ENCODE data around the gene PIGX.
A peak's percentile ranks its signal among the peaks of the same experiment; 100 is the strongest.

The PIGX gene

GRCh38 chr3:196749125-196749524, 36.9 kb downstream of the PIGX start:
- H3K27ac ChIP-seq, result no peak overlapping the region

GRCh38 chr3:196753201-196753600, 41.0 kb downstream of the PIGX start:
- Histone ChIP-seq H3K4me3 (no peak overlapping the region), H3K27ac (no peak overlapping the region)

More at GRCh38 chr3:196749125-196749524, 36.9 kb downstream of the PIGX start:
- H3K4me3 ChIP-seq, result no peak overlapping the region

- Histone ChIP-seq H3K27ac (peak overlapping the region in 1 of 21 experiments; percentile 44), H3K4me3 (no peak overlapping the region)
Measured at GRCh38 chr3:196754091-196754981, 42.2 kb downstream of the PIGX start.

GRCh38 chr3:196756732-196757131, 44.6 kb downstream of the PIGX start:
- H3K4me3 ChIP-seq, result no peak overlapping the region
- H3K27ac ChIP-seq, result no peak overlapping the region

- no peak overlapping the region for H3K4me3 ChIP-seq
- no peak overlapping the region for H3K27ac ChIP-seq
Measured at GRCh38 chr3:196757876-196758739, 45.9 kb downstream of the PIGX start.

- no peak overlapping the region for H3K27ac ChIP-seq
Measured at GRCh38 chr3:196763179-196763578, 51.0 kb downstream of the PIGX start.

GRCh38 chr3:196765454-196765853, 53.3 kb downstream of the PIGX start:
- H3K27ac ChIP-seq, result no peak overlapping the region
- no peak overlapping the region for H3K4me3 ChIP-seq

More at GRCh38 chr3:196763179-196763578, 51.0 kb downstream of the PIGX start:
- no peak overlapping the region for H3K4me3 ChIP-seq

GRCh38 chr3:196771067-196771466, 58.9 kb downstream of the PIGX start:
- Histone ChIP-seq H3K4me3 (no peak overlapping the region), H3K27ac (no peak overlapping the region)

GRCh38 chr3:196772102-196772501, 59.9 kb downstream of the PIGX start:
- no peak overlapping the region for H3K27ac ChIP-seq

GRCh38 chr3:196772897-196773296, 60.7 kb downstream of the PIGX start:
- Histone ChIP-seq H3K27ac (no peak overlapping the region), H3K4me3 (no peak overlapping the region)

More at GRCh38 chr3:196772102-196772501, 59.9 kb downstream of the PIGX start:
- no peak overlapping the region for H3K4me3 ChIP-seq

- peak overlapping the region in 6 of 21 experiments; percentile 10 to 33 (median 23) for H3K27ac ChIP-seq
- no peak overlapping the region for H3K4me3 ChIP-seq
Measured at GRCh38 chr3:196774191-196774820, 62.1 kb downstream of the PIGX start.

GRCh38 chr3:196774848-196775422, 62.8 kb downstream of the PIGX start:
- H3K4me3 ChIP-seq, result no peak overlapping the region
- peak overlapping the region in 4 of 21 experiments; percentile 12 to 33 (median 24) for H3K27ac ChIP-seq

- Histone ChIP-seq H3K27ac (no peak overlapping the region), H3K4me3 (no peak overlapping the region)
Measured at GRCh38 chr3:196775938-196776337, 63.8 kb downstream of the PIGX start.

GRCh38 chr3:196777836-196778235, 65.7 kb downstream of the PIGX start:
- no peak overlapping the region for H3K27ac ChIP-seq

GRCh38 chr3:196778755-196779154, 66.6 kb downstream of the PIGX start:
- Histone ChIP-seq H3K27ac (no peak overlapping the region), H3K4me3 (no peak overlapping the region)

More at GRCh38 chr3:196777836-196778235, 65.7 kb downstream of the PIGX start:
- H3K4me3 ChIP-seq, result no peak overlapping the region

- H3K27ac ChIP-seq, result no peak overlapping the region
- no peak overlapping the region for H3K4me3 ChIP-seq
Measured at GRCh38 chr3:196782511-196782910, 70.3 kb downstream of the PIGX start.
